OCI-LY3 (cell line): ENCODE data around the gene SLA2.

Experiments used
- H2AFZ ChIP-seq: fragments of 200-600, 300-600 bp; shearing (Covaris generic); 2 replicates; pipeline ENCODE4 v1.6.0; 2014; ENCODE audit warnings: antibody characterized with exemption, low read depth, low read length
- H3K27ac ChIP-seq: fragments of 200-600, 300-600 bp; sonication (generic); 2 replicates; pipeline ENCODE4 v1.5.1; 2014; ENCODE audit warnings: mild to moderate bottlenecking, low read length, moderate library complexity, mixed read lengths
- H3K27me3 ChIP-seq: fragments of 200-600, 300-600 bp; sonication (generic); 2 replicates; pipeline ENCODE4 v1.6.1; 2014; ENCODE audit warnings: low read depth, low read length, mixed read lengths
- H3K36me3 ChIP-seq: fragments of 200-600, 300-600 bp; sonication (generic); replicated peaks from 2 replicates; pipeline ENCODE3; 2014; ENCODE audit warnings: low read depth, low read length, mixed read lengths
- H3K4me1 ChIP-seq: fragments of 300-600, 200-600 bp; sonication (generic); 2 replicates; pipeline ENCODE4 v1.6.1; 2014; ENCODE audit warnings: low read length, mixed read lengths
- H3K4me2 ChIP-seq: fragments of 200-600, 300-600 bp; sonication (generic); 2 replicates; pipeline ENCODE4 v1.6.1; 2014; ENCODE audit warnings: low read length, mixed read lengths
- H3K4me3 ChIP-seq: fragments of 300-600, 200-600 bp; sonication (generic); 2 replicates; pipeline ENCODE4 v1.5.1; 2014; ENCODE audit warnings: antibody characterized with exemption, mild to moderate bottlenecking, low read length, moderate library complexity
- H3K79me2 ChIP-seq: fragments of 300-600, 200-600 bp; shearing (Covaris generic); 2 replicates; pipeline ENCODE4 v1.6.1; 2014; ENCODE audit warnings: mild to moderate bottlenecking, low read length, mixed read lengths
- H3K9ac ChIP-seq: fragments of 300-600, 200-600 bp; shearing (Covaris generic); 2 replicates; pipeline ENCODE4 v1.6.0; 2014; ENCODE audit warnings: mild to moderate bottlenecking, low read length, moderate library complexity
- H3K9me3 ChIP-seq: fragments of 200-600, 300-600 bp; shearing (Covaris generic); 2 replicates; pipeline ENCODE4 v1.6.1; 2014; ENCODE audit warnings: low read length, mixed read lengths; ENCODE audit not compliant: insufficient read depth
- H4K20me1 ChIP-seq: fragments of 200-600, 300-600 bp; sonication (generic); 2 replicates; pipeline ENCODE4 v1.6.1; 2016; ENCODE audit warnings: low read length, mixed read lengths; ENCODE audit not compliant: insufficient read depth
- CTCF ChIP-seq: fragments of 200-600, 300-600 bp; sonication (generic); IDR thresholded peaks from 2 replicates; pipeline ENCODE4 v1.5.1; 2014; ENCODE audit warnings: antibody characterized with exemption, low read length, low read depth
- EZH2phosphoT487 ChIP-seq: fragments of 200-600 bp; shearing (Covaris generic); IDR thresholded peaks from 2 replicates; pipeline ENCODE4 v1.6.1; 2018; ENCODE audit warnings: antibody characterized with exemption, mixed run types, low read depth

Gene SLA2

GRCh38 chr20:36604952-36605398, 41.0 kb downstream of the SLA2 start:
- no peaks in the 10 kb centered on the region for H3K9me3 ChIP-seq
- H3K4me3 ChIP-seq = peak overlapping the region; percentile 71
- H2AFZ ChIP-seq = peak overlapping the region; percentile 5; the same call in 1 of the 2 replicates
- no peaks in the 10 kb centered on the region for H3K27me3 ChIP-seq
- H3K4me1 ChIP-seq = peaks cover 39% of the 10 kb centered on the region
- peak overlapping the region; percentile 80 for H3K9ac ChIP-seq
- H4K20me1 ChIP-seq = peaks cover 12% of the 10 kb centered on the region
- peak overlapping the region; percentile 89 for H3K27ac ChIP-seq
- peak overlapping the region; percentile 73 for H3K4me2 ChIP-seq
- peaks cover 17% of the 10 kb centered on the region for H3K36me3 ChIP-seq
- no peak for TF ChIP-seq CTCF
- no peak for TF ChIP-seq EZH2phosphoT487
- H3K79me2 ChIP-seq = peaks cover 39% of the 10 kb centered on the region

GRCh38 chr20:36601540-36601939, 44.5 kb downstream of the SLA2 start:
- H3K4me2 ChIP-seq = no peak overlapping the region

GRCh38 chr20:36599912-36600345, 46.1 kb downstream of the SLA2 start:
- Histone ChIP-seq H2AFZ (peak overlapping the region; percentile 0; the same call in 1 of the 2 replicates), H3K9ac (peak overlapping the region; percentile 5; the same call in 1 of the 2 replicates), H3K27me3 (no peaks in the 10 kb centered on the region), H3K79me2 (0 out of 2 replicates have a peak, but pooled peaks cover 3% of the 10 kb centered on the region), H3K36me3 (peaks cover 20% of the 10 kb centered on the region), H3K4me2 (peak overlapping the region; percentile 55), H4K20me1 (no peaks in the 10 kb centered on the region), H3K4me3 (peak overlapping the region; percentile 9; the same call in 1 of the 2 replicates), H3K27ac (peak overlapping the region; percentile 64), H3K4me1 (peaks cover 60% of the 10 kb centered on the region), H3K9me3 (no peaks in the 10 kb centered on the region)
- TF ChIP-seq CTCF (no peak), EZH2phosphoT487 (no peak)

More at GRCh38 chr20:36601540-36601939, 44.5 kb downstream of the SLA2 start:
- H3K27ac ChIP-seq = 0 out of 2 replicates have a peak overlapping the region, but pooled peaks have one; percentile 4
- no peak overlapping the region for H3K4me3 ChIP-seq
- TF ChIP-seq EZH2phosphoT487 = no peak
- TF ChIP-seq CTCF = no peak
- no peak overlapping the region for H2AFZ ChIP-seq
- H3K9me3 ChIP-seq = no peaks in the 10 kb centered on the region
- H3K4me1 ChIP-seq = peaks cover 48% of the 10 kb centered on the region
- peaks cover 4% of the 10 kb centered on the region for H4K20me1 ChIP-seq
- no peaks in the 10 kb centered on the region for H3K27me3 ChIP-seq
- no peak overlapping the region for H3K9ac ChIP-seq
- H3K36me3 ChIP-seq = peaks cover 15% of the 10 kb centered on the region
- peaks cover 13% of the 10 kb centered on the region for H3K79me2 ChIP-seq

- TF ChIP-seq CTCF = no peak
- Histone ChIP-seq H4K20me1 (no peaks in the 10 kb centered on the region), H3K4me1 (peaks cover 57% of the 10 kb centered on the region), H3K9ac (peak overlapping the region; percentile 74), H3K27ac (peak overlapping the region; percentile 98), H3K4me2 (peak overlapping the region; percentile 82), H3K4me3 (peak overlapping the region; percentile 47; the same call in 1 of the 2 replicates), H2AFZ (no peak overlapping the region), H3K79me2 (peaks cover 35% of the 10 kb centered on the region), H3K27me3 (no peaks in the 10 kb centered on the region), H3K9me3 (no peaks in the 10 kb centered on the region), H3K36me3 (peaks cover 44% of the 10 kb centered on the region)
These were observed 52.6 kb downstream of the SLA2 start for GRCh38 chr20:36593347-36593929.
